Tibial nerve (tissue), 4 donors: ENCODE data around the gene SCGB3A1. TPM values are rescaled to one million over a fixed set of nuclear protein-coding genes. Genes with fewer than 3 reads are reported as not detected.

Source experiments
- DNase-seq, 2 donors: peaks; one replicate each; pipeline ENCODE4 v3.0.0-alpha.2; 2019; ENCODE audit warnings: low spot score in 2 of 2
- H3K27ac ChIP-seq, 4 donors: fragments of 200-600 bp; sonication (generic) in 3 of 4; one replicate each; pipeline ENCODE4 v1.5.1; 2017 to 2019; ENCODE audit warnings: mild to moderate bottlenecking in 1 of 4
- H3K27me3 ChIP-seq, 2 donors: fragments of 200-600 bp; sonication (generic) in 1 of 2; one replicate each; pipeline versions ENCODE4 v1.5.1 to v1.6.0; 2017 to 2019
- H3K36me3 ChIP-seq, 3 donors: fragments of 200-600 bp; sonication (generic); one replicate each; pipeline ENCODE4 v1.5.1; 2018 to 2019
- H3K4me1 ChIP-seq, 4 donors: fragments of 200-600 bp; sonication (generic) in 3 of 4; one replicate each; pipeline ENCODE4 v1.5.1; 2017 to 2019
- H3K4me3 ChIP-seq, 4 donors: fragments of 200-600 bp; sonication (generic) in 3 of 4; one replicate each; pipeline ENCODE4 v1.5.1; 2017 to 2019; ENCODE audit warnings: mild to moderate bottlenecking in 1 of 4, moderate library complexity in 1 of 4
- H3K9me3 ChIP-seq, 4 donors: fragments of 200-600 bp; sonication (generic) in 3 of 4; one replicate each; pipeline ENCODE4 v1.5.1; 2017 to 2019
- CTCF ChIP-seq, 5 experiments: fragments of 200-600 bp in 3 of 5; fragments of 450-650 bp in 2 of 5; sonication (generic) in 3 of 5; IDR thresholded peaks; one replicate each; pipeline ENCODE4 v1.5.1; 2016 to 2019; ENCODE audit warnings: antibody characterized with exemption in 5 of 5, mild to moderate bottlenecking in 3 of 5, moderate library complexity in 2 of 5
- EP300 ChIP-seq, 2 donors: sonication (generic); formaldehyde crosslinking; IDR thresholded peaks; one replicate each; pipeline ENCODE4 v1.6.1; 2017; ENCODE audit warnings: antibody characterized with exemption in 2 of 2, mild to moderate bottlenecking in 1 of 2
- POLR2A ChIP-seq, 2 donors: fragments of 450-650 bp; IDR thresholded peaks; one replicate each; pipeline ENCODE4 v1.6.1; 2017; ENCODE audit warnings: antibody characterized with exemption in 2 of 2, mild to moderate bottlenecking in 2 of 2, moderate library complexity in 2 of 2
- WGBS, 2 donors: methylation state at CpG; one replicate each; pipeline ENCODE4 v1.1.5; 2018; 5-methylcytosine and 5-hydroxymethylcytosine counted together
- total RNA-seq, 4 donors: library from RNA; depleted of rRNA; stranded (reverse); fragments of >200 nt; gene quantifications; one replicate each; pipeline ENCODE4 v1.1.0, GENCODE V29; 2016

The SCGB3A1 gene
- total RNA-seq, 4 donors from 2014 or later: not detected

DNA sequence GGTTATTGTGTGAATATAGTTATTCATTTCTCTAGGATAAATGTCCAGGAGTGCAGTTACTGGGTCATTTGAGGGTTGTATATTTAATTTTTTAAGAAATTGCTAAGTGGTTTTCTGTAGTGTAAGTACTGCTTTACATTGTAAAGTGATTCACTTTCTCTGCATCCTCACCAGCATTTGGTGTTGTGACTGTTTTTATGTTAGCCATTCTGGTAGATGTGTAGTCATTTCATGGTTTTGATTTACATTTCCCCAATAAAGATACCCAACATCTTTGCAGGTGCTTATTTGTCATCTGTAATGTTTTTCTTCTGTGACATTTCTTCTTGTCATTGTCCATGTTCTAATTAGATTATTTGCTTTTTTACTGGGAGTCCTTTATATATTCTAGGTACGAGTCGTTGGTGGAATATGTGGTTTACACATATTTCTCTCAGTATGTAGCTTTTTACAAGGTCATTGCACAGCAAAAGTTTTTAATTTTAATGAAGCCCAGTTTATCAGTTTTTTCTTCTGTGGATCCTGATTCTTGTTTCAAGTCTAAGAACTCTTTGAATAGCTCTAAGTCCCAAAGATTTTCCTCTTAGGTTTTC lies 34.0 kb downstream of the SCGB3A1 start:
- no peaks in the 10 kb centered on the region for H3K27me3 ChIP-seq
- 92 to 96% methylated on average over 2 of the region's 2 CpGs for WGBS, 2 donors
- no peak for DNase-seq
- H3K4me3 ChIP-seq: no peak overlapping the region
- H3K36me3 ChIP-seq: peaks cover 0 to 30% (median 0%) of the 10 kb centered on the region in 3 donors
- no peak overlapping the region for H3K27ac ChIP-seq
- H3K9me3 ChIP-seq: no peaks in the 10 kb centered on the region
- no peak for TF ChIP-seq CTCF (IDR thresholded peaks at IDR 0.05)
- no peak for TF ChIP-seq POLR2A (IDR thresholded peaks at IDR 0.05)
- no peak for TF ChIP-seq EP300 (IDR thresholded peaks at IDR 0.05)
- H3K4me1 ChIP-seq: peaks cover 0 to 3% (median 0%) of the 10 kb centered on the region in 4 donors

DNA sequence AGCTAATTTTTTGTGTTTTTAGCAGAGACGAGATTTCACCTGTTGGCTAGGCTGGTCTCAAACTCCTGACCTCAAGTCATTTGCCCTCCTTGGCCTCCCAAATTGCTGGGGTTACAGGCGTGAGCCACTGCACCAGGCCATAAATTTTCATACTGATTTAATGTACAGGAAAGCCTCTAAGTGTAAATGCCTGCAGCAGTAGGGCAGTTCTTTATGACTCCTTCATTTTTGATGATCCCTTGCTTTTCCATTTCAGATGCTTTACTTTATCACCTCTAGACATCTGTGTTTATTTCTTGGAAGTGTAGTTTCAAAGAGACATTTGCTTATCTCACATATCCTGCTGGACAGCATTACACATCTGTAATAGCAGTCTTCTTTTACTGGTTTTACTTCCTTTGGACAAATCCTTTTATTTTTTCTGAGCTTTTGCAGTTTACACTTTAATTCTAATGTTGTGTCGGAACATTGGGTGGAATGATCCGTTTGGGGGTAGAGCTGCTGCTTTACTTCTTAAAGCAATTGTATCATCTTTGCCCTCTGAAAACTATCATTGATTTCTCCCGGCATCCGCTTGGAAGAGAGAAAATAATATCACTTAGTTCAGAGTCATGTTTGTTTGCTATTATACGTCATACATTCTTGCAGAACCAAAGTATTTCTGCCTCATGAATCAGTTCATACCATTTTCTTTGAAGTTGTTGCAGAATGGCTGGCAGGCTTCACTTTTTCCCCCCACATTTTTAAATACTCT lies 36.0 kb downstream of the SCGB3A1 start:
- H3K4me3 ChIP-seq: no peak overlapping the region
- no peak for DNase-seq
- TF ChIP-seq POLR2A (IDR thresholded peaks at IDR 0.05): no peak
- no peak for TF ChIP-seq EP300 (IDR thresholded peaks at IDR 0.05)
- TF ChIP-seq CTCF (IDR thresholded peaks at IDR 0.05): no peak

DNA sequence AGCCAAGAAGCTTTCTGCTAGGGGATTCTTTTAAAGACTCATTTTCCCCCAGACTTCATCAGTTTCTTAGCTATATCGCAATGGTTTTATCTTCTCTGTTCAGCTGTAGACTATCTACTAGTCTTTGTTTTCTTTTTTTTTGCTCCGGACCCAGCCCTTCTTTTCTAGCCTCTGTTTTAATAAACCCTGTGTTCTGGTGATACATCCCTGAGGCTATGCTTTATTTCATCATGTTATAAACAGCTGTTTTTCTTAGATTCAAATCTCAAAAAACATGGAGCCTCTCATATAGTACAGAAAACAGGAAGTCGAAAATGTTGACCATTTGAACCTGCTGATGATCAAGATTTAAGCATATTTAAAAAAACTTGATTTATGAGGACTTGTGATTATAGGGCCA lies 37.8 kb downstream of the SCGB3A1 start:
- peaks cover 0 to 46% (median 0%) of the 10 kb centered on the region in 3 donors for H3K36me3 ChIP-seq
- no peak overlapping the region for H3K27ac ChIP-seq
- H3K9me3 ChIP-seq: no peaks in the 10 kb centered on the region
- DNase-seq: no peak
- H3K27me3 ChIP-seq: no peaks in the 10 kb centered on the region
- TF ChIP-seq POLR2A (IDR thresholded peaks at IDR 0.05) (no peak), EP300 (IDR thresholded peaks at IDR 0.05) (no peak), CTCF (IDR thresholded peaks at IDR 0.05) (no peak)
- no peak overlapping the region for H3K4me3 ChIP-seq
- H3K4me1 ChIP-seq: peaks cover 0 to 3% (median 0%) of the 10 kb centered on the region in 4 donors
- WGBS, 2 donors: 75 to 80% methylated on average over 3 of the region's 3 CpGs

More for the DNA sequence above, 36.0 kb downstream of the SCGB3A1 start:
- no peaks in the 10 kb centered on the region for H3K9me3 ChIP-seq
- no peak overlapping the region for H3K27ac ChIP-seq
- H3K36me3 ChIP-seq: peaks cover 0 to 39% (median 0%) of the 10 kb centered on the region in 3 donors
- no peaks in the 10 kb centered on the region for H3K27me3 ChIP-seq
- 64 to 74% methylated on average over 7 of the region's 7 CpGs for WGBS, 2 donors
- H3K4me1 ChIP-seq: peaks cover 0 to 3% (median 0%) of the 10 kb centered on the region in 4 donors

GRCh38 chr5:180548563-180548962 lies 42.7 kb downstream of the SCGB3A1 start:
- Histone ChIP-seq H3K4me3 (no peak overlapping the region), H3K9me3 (no peaks in the 10 kb centered on the region), H3K27ac (no peak overlapping the region), H3K4me1 (no peaks in the 10 kb centered on the region), H3K27me3 (no peaks in the 10 kb centered on the region), H3K36me3 (peaks cover 0 to 36% (median 0%) of the 10 kb centered on the region in 3 donors)
- DNase-seq: no peak
- TF ChIP-seq EP300 (IDR thresholded peaks at IDR 0.05) (no peak), CTCF (IDR thresholded peaks at IDR 0.05) (no peak), POLR2A (IDR thresholded peaks at IDR 0.05) (no peak)
- WGBS, 2 donors: 90 to 93% methylated on average over 3 of the region's 3 CpGs

DNA sequence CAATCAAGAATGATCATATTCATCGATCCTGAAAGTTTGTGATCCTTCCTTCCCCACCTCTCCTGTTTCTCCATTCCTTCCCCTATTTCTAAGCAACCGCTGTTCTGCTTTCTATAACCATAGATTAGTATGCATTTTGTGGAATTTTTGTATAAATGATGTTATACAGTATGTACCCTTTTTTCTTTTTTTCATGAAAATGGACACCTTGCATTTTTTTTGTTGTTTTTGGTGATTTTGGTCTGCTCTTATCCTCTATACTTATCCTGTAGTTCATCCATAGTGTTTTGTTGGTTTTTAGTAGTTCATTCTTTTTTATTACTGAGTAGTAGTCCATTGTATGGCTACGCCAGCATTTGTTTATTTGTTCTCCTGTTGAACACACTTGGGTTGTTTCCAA lies 46.1 kb downstream of the SCGB3A1 start:
- Histone ChIP-seq H3K4me3 (no peak overlapping the region), H3K9me3 (no peaks in the 10 kb centered on the region), H3K36me3 (peaks cover 0 to 27% (median 0%) of the 10 kb centered on the region in 3 donors), H3K4me1 (no peaks in the 10 kb centered on the region), H3K27me3 (no peaks in the 10 kb centered on the region), H3K27ac (no peak overlapping the region)
- DNase-seq: no peak
- TF ChIP-seq POLR2A (IDR thresholded peaks at IDR 0.05): no peak
- no peak for TF ChIP-seq EP300 (IDR thresholded peaks at IDR 0.05)
- no peak for TF ChIP-seq CTCF (IDR thresholded peaks at IDR 0.05)
- WGBS, 2 donors: 93 to 94% methylated on average over 3 of the region's 3 CpGs
